GM21390 (cell line): ENCODE results near the gene ELAVL1.

ENCODE experiments used
- ATAC-seq: cut with Tn5 transposase; IDR thresholded peaks from one replicate; pipeline ENCODE4 v1.9.1; 2021; ENCODE audit not compliant: unreplicated experiment

Gene ELAVL1

DNA sequence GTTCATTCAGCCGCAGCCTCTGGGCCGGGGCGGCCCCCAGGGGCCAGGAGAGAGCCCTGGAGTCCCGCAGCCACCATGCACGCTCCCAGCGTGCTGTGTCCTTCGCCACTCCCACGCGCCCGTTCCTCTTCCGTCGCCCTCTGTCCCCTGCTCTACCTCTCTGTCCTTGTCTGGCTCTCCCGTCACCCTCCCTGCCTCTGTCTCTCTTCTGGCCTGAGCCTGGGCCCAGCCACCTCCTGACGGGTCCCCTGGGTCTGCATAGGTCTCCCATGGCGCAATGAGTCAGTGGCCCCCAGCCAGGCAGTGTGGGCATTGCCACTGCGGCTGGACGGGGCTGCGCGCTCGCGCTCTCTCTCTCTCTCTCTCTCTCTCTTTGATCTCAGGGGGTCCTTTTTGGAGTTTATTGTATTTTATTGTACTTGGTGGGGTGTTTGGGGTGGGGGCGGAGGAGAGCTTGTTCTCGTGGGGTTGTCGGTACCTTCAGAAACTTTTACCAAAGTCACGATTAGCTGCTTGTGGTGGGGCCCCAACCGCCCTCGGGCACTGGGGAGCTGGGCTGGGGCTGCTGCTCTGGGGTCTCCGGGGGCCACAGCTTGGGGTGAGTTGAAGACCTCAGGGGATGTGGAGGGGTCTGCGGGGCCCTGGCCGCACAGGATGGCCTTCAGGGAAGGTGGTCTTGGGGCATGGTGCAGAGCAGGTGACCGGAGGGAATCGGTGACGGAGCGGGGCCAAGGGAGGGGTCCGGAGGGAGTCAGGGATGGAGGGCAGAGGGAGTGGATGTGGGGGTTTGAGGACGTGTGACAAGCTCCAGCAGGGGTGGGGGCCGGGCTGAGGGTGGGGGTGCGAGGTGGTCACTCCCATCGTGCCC lies 92.5 kb downstream of the ELAVL1 start:
- ATAC-seq = no peak

GRCh38 chr19:7912144-7912696 lies 93.2 kb downstream of the ELAVL1 start:
- ATAC-seq = no peak

DNA sequence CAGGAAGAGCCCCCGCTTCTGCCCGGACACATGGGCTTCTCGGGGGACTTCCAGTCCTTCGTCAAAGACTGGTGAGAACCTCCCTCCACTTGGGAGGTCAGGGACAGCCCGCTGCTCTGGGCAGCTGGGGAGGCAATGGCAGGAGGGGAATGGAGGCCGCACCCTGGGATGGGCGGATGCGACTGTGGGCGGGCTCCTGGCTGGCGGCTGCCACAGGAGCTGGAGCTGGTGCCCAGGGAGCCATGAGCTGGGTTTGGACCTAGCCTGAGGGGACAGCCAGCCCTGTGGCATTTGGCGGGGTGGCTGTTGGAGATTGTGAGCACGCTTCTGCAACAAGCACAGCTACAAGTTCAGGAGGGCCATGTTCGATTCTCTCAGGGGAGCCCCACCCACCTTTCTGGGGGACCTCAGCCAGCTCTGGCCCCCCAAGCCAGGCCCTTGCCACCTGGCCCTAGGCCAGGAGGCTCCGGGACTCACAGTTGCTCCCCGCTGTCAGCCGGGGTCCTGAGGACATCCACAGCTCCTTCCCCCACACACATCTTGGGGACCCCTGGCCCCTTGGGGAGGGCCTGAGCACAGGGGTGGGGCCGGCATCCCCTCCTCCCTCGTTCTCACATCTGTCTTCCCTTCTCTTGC lies 93.8 kb downstream of the ELAVL1 start:
- no peak for ATAC-seq

- no peak for ATAC-seq
These were observed 94.9 kb downstream of the ELAVL1 start for GRCh38 chr19:7910321-7911161.

DNA sequence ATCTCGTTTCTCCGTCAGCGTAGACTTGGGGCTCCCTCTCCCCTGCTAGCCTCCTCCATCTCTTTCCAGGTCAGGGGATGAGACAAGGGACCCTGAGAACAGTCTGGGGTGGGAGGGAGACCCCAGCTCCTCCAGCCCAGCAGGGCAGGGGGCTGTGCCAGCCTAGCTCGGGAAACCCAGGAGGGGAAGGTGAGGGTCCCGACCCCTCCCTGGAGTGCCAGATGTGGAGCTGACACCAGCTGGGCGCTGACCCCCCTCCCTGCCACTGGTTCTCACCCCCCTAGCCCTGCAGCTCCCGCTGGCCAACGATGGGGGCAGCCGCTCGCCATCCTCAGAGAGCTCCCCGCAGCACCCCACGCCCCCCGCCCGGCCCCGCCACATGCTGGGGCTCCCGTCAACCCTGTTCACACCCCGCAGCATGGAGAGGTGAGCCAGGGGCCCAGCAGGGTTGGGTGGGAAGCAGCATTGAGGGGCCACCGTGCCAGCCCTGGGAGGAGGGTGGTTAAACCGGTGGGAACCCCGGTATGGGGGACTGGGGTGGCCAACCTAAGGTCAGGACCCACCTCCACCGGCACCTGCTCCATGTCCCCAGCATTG lies 95.9 kb downstream of the ELAVL1 start:
- ATAC-seq = no peak

GRCh38 chr19:7908742-7909461 lies 96.5 kb downstream of the ELAVL1 start:
- no peak for ATAC-seq
